SJCRH30 (cell line): ENCODE measurements around the gene GCC2. TPM values are rescaled to one million over a fixed set of nuclear protein-coding genes. Genes with fewer than 3 reads are reported as not detected.
"Not testable (repeated sequence)": the region's sequence is repeated elsewhere in the genome, so short reads cannot be mapped to it uniquely, and the experiment has no call there.

Source experiments
- DNase-seq, 2 experiments: peaks; one replicate each; pipeline ENCODE4 v3.0.0-alpha.2; 2015 to 2020
- H3K27ac ChIP-seq: fragments of 250-450 bp; sonication (Bioruptor Pico); 2 replicates; pipeline ENCODE4 v1.5.1; 2020; ENCODE audit warnings: mild to moderate bottlenecking, moderate library complexity
- H3K27me3 ChIP-seq: fragments of 250-450 bp; sonication (Bioruptor Pico); 2 replicates; pipeline ENCODE4 v1.5.1; 2020; ENCODE audit warnings: mild to moderate bottlenecking, moderate library complexity
- H3K36me3 ChIP-seq: fragments of 250-450 bp; sonication (Bioruptor Pico); 2 replicates; pipeline ENCODE4 v1.5.1; 2020; ENCODE audit warnings: mild to moderate bottlenecking, moderate library complexity
- H3K4me1 ChIP-seq: fragments of 250-450 bp; sonication (Bioruptor Pico); 2 replicates; pipeline ENCODE4 v1.5.1; 2020; ENCODE audit warnings: mild to moderate bottlenecking, moderate library complexity
- H3K4me3 ChIP-seq: fragments of 250-450 bp; sonication (Bioruptor Pico); 2 replicates; pipeline ENCODE4 v1.5.1; 2020; ENCODE audit warnings: mild to moderate bottlenecking, moderate library complexity
- H3K9me3 ChIP-seq: fragments of 250-450 bp; sonication (Bioruptor Pico); replicated peaks from 2 replicates; pipeline ENCODE4 v1.5.1; 2020; ENCODE audit warnings: mild to moderate bottlenecking, moderate library complexity
- total RNA-seq: library from RNA; depleted of rRNA; stranded (reverse); fragments of >200 nt; shearing (Covaris generic); gene quantifications from 2 replicates; pipeline ENCODE4 v1.2.3, GENCODE V29; 2014; rRNA removed

Gene GCC2
- total RNA-seq, 1 experiment from 2014 or later = 29.1 TPM

- H3K9me3 ChIP-seq = 0 out of 2 replicates have a peak, but pooled peaks cover 2% of the 10 kb centered on the region
- DNase-seq = no peak
- no peak overlapping the region for H3K27ac ChIP-seq
- 0 out of 2 replicates have a peak, but pooled peaks cover 2% of the 10 kb centered on the region for H3K36me3 ChIP-seq
- H3K4me3 ChIP-seq = no peak overlapping the region
- no peaks in the 10 kb centered on the region for H3K27me3 ChIP-seq
- no peaks in the 10 kb centered on the region for H3K4me1 ChIP-seq
Observed at GRCh38 chr2:108555572-108555971, 106.6 kb downstream of the GCC2 start.

GRCh38 chr2:108556581-108556980, 107.6 kb downstream of the GCC2 start:
- not testable (repeated sequence) for H3K27me3 ChIP-seq, H3K36me3 ChIP-seq, H3K9me3 ChIP-seq, DNase-seq, H3K27ac ChIP-seq, H3K4me3 ChIP-seq, H3K4me1 ChIP-seq

Other genes starting within 250 kb of the GCC2 start
- gene SULT1C3, start 209.2 kb upstream of the GCC2 start, total RNA-seq = not detected in 2 replicates
- not detected in 2 replicates for gene SULT1C2, start 160.3 kb upstream of the GCC2 start, total RNA-seq
- 1.6 and 2.4 TPM in 2 replicates for gene SULT1C4, start 71.3 kb upstream of the GCC2 start, total RNA-seq
- gene LIMS1, start 85.3 kb downstream of the GCC2 start, total RNA-seq = 44.0 and 48.7 TPM in 2 replicates